Measurements from ENCODE around the gene UBE2L6. TPM values are rescaled to one million over a fixed set of nuclear protein-coding genes. Genes with fewer than 3 reads are reported as not detected.

The UBE2L6 gene
- total RNA-seq, 4 donors from 2014 or later, result 28.3 to 87.9 (median 84.2) TPM

- H3K27me3 ChIP-seq, result no peaks in the 10 kb centered on the region
- no peak for DNase-seq
- TF ChIP-seq CTCF (IDR thresholded peaks at IDR 0.05) (no peak), POLR2A (IDR thresholded peaks at IDR 0.05) (no peak)
- no peak overlapping the region for H3K4me3 ChIP-seq
- no peaks in the 10 kb centered on the region for H3K4me1 ChIP-seq
- intact Hi-C loops (cut with DNase I; ENCODE audit: low total_unique reads), result no loop called here
- H3K27ac ChIP-seq, result no peak overlapping the region
- H3K9me3 ChIP-seq, result no peaks in the 10 kb centered on the region
- H3K36me3 ChIP-seq, result no peaks in the 10 kb centered on the region
Measured at GRCh38 chr11:57547854-57548377, 19.6 kb downstream of the UBE2L6 start.

GRCh38 chr11:57546869-57547475, 20.5 kb downstream of the UBE2L6 start:
- intact Hi-C loops (cut with DNase I; ENCODE audit: low total_unique reads), result no loop called here
- no peaks in the 10 kb centered on the region for H3K4me1 ChIP-seq
- no peak for DNase-seq
- H3K36me3 ChIP-seq, result no peaks in the 10 kb centered on the region
- no peaks in the 10 kb centered on the region for H3K27me3 ChIP-seq
- no peak for TF ChIP-seq CTCF (IDR thresholded peaks at IDR 0.05)
- no peak for TF ChIP-seq POLR2A (IDR thresholded peaks at IDR 0.05)
- no peak overlapping the region for H3K27ac ChIP-seq
- H3K9me3 ChIP-seq, result no peaks in the 10 kb centered on the region
- H3K4me3 ChIP-seq, result no peak overlapping the region

GRCh38 chr11:57546451-57546850, 21.0 kb downstream of the UBE2L6 start:
- H3K27me3 ChIP-seq, result no peaks in the 10 kb centered on the region
- no peaks in the 10 kb centered on the region for H3K4me1 ChIP-seq
- H3K9me3 ChIP-seq, result no peaks in the 10 kb centered on the region
- no peak overlapping the region for H3K4me3 ChIP-seq
- no peak for DNase-seq
- no peaks in the 10 kb centered on the region for H3K36me3 ChIP-seq
- no peak overlapping the region for H3K27ac ChIP-seq
- TF ChIP-seq CTCF (IDR thresholded peaks at IDR 0.05) (no peak), POLR2A (IDR thresholded peaks at IDR 0.05) (no peak)
- intact Hi-C loops (cut with DNase I; ENCODE audit: low total_unique reads), result no loop called here

- intact Hi-C loops (cut with DNase I; ENCODE audit: low total_unique reads), result no loop called here
- Histone ChIP-seq H3K9me3 (no peaks in the 10 kb centered on the region), H3K27ac (no peak overlapping the region), H3K4me3 (no peak overlapping the region), H3K36me3 (no peaks in the 10 kb centered on the region), H3K27me3 (no peaks in the 10 kb centered on the region), H3K4me1 (no peaks in the 10 kb centered on the region)
- DNase-seq, result no peak
- no peak for TF ChIP-seq POLR2A (IDR thresholded peaks at IDR 0.05)
- no peak for TF ChIP-seq CTCF (IDR thresholded peaks at IDR 0.05)
Measured at GRCh38 chr11:57545883-57546282, 21.6 kb downstream of the UBE2L6 start.

- H3K4me3 ChIP-seq, result no peak overlapping the region
- intact Hi-C loops (cut with DNase I; ENCODE audit: low total_unique reads), result no loop called here
- TF ChIP-seq POLR2A (IDR thresholded peaks at IDR 0.05) (no peak), CTCF (IDR thresholded peaks at IDR 0.05) (no peak)
- no peak overlapping the region for H3K27ac ChIP-seq
- no peaks in the 10 kb centered on the region for H3K27me3 ChIP-seq
- no peaks in the 10 kb centered on the region for H3K9me3 ChIP-seq
- H3K4me1 ChIP-seq, result no peaks in the 10 kb centered on the region
- H3K36me3 ChIP-seq, result no peaks in the 10 kb centered on the region
- DNase-seq, result no peak
Measured at GRCh38 chr11:57544566-57544965, 22.9 kb downstream of the UBE2L6 start.

Data from uterus (tissue), 4 donors.